Stimulated activated CD8-positive, alpha-beta memory T cell treated with anti-CD3 and anti-CD28 coated beads, Interleukin-12 subunit alpha, Interleukin-12 subunit beta, amount 100 ng/mL, for 24 hours (primary cell): ENCODE results near the gene SYT1.

Experiments used
- DNase-seq: peaks from one replicate; pipeline ENCODE4 v3.0.0-alpha.2; 2020; ENCODE audit errors: extremely low read depth

The SYT1 gene

GRCh38 chr12:78891646-78892353, 27.2 kb downstream of the SYT1 start:
- DNase-seq: no peak

DNA sequence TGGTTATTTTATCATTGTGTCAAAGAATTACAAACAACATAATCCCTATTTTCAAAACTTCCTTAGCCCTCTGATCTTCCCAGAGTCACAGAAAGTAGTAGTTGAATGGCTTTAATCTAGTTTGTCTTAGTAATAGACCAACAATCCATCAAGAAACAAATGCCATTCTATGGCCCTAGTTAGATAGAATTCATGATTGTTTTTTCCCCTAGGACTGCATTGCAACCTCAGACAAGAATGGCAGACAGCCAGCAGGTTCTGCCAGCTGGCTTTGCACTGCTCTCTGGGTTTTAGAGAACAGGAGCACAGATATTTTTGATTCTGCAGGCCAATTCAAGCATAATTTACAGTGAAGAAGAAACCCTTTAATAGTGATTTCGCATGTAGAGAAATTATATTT, 33.8 kb downstream of the SYT1 start:
- DNase-seq: no peak

DNA sequence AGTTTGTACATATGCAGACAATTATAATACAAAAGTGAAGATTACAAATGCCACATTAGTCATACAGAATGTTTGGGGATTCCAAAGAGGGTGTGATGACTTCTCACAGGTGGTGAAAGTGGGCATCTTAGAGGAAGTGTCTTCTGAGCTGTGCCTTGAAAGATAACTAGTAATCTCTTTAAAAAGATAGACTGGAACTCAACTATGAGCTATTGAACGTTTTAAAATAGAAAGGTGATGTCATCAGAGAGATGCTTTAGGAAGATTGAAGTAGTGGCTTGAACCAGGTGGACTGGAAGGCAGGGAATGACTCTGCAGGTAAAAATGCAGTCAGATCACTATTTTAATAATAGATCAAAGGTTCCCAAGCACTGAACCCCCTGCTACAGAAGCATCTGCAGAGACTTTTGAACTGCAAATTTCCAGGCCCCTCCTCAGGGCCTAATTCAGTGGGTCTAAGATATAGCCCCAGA, 50.3 kb downstream of the SYT1 start:
- no peak for DNase-seq

DNA sequence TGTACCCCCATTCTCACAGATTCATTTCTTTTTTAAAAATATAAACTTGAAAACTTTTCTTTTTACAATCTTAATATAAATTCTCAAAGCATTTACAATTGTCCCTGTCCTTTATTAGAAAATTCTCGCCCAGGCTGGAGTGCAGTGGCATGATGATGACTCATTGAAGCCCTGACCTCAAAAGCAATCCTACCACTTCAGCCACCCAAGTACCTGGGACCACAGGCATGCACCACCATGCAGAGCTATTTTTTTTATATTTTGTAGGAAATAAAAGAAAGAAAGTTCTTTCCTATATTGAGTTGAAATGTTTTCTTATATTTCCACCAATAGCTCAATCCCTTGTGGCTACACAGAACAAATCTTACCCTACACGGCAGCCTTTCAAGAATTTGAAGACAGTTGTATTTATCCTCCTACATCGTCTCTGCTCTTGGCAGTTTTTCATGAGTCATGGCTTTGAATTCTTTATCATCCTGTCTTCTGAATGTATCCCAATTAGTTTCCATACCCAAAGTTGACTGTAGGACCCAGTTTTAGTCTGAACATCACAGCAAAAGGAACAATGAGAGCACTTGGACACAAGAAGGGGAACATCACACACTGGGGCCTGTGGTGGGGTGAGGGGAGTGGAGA, 52.4 kb downstream of the SYT1 start:
- no peak for DNase-seq

DNA sequence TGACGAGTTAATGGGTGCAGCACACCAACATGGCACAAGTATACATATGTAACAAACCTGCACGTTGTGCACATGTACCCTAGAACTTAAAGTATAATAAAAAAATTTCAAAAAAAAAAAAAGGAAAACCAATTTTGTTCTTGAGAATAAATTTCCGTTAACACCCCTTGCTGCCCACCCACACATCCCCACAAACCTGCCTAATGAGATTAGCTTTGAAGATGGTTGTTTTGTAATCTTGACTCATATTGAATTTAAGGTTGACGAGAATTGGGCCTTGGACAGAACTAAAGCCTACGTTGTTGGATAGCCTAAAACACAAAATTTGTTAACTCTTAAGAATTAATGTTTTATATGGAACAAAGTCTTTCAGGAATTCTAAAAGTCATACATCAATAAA, 52.9 kb downstream of the SYT1 start:
- no peak for DNase-seq

DNA sequence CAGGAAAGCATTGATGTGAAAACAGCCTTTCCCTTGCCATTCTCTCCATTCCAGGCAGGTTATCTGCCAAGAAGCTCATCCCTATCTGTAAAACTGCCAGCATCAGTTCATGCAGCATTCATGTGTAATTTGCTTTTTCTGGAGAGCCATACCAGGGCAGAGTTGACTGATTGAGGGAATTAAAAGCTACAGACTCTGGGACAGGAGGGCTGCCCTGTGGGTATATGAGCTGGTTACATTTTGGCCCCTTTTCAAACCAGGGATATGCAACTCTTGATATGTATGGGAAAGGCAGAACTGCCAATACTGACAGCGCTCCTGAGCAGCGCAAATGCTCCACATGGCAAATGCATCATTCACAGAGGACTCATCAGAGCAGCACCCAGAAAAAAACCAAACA, 53.7 kb downstream of the SYT1 start:
- DNase-seq: no peak

DNA sequence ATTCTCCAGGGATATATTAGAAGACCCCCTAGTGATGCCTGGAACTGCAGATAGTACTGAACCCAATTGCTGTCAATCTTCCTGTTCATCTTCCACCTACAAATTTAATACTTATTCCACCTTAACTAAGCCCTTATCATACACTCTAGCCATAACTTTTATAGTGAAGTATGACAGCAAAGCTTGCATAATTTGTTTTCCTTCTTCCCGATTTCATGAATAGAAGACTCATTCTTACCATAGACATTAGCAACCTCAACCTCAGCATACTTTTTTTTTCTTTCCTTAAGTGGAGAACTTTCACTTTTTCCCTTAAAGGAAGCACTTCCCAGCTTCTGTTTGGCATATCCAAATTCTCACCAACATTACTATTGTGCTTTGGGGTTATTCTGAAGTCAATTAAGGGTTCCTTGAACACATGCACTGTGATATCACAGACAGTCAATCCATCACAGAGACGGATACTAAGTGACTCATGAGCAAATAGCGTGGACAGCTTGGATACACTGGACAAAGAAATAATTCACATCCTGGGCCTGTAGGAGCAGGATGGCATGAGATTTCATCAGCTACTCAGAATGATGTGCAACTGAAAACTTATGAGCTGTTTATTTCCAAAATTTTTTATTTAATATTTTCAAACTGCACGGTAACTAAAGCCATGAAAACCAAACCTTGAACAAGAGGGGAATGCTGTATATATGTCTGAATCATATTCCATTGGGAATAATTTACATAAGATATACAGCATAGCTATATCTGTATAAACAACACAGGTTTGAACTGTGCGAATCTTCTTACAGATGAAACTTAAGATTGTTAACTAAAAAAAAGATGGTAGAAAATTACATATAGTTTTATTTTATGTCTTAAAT, 63.9 kb downstream of the SYT1 start:
- no peak for DNase-seq

- DNase-seq: no peak
Measured at GRCh38 chr12:78929075-78929418, 64.5 kb downstream of the SYT1 start.

GRCh38 chr12:78931466-78931990, 67.0 kb downstream of the SYT1 start:
- DNase-seq: no peak

- no peak for DNase-seq
Measured at GRCh38 chr12:78933014-78933413, 68.4 kb downstream of the SYT1 start.

- DNase-seq: no peak
Measured at GRCh38 chr12:78938341-78939084, 73.9 kb downstream of the SYT1 start.

DNA sequence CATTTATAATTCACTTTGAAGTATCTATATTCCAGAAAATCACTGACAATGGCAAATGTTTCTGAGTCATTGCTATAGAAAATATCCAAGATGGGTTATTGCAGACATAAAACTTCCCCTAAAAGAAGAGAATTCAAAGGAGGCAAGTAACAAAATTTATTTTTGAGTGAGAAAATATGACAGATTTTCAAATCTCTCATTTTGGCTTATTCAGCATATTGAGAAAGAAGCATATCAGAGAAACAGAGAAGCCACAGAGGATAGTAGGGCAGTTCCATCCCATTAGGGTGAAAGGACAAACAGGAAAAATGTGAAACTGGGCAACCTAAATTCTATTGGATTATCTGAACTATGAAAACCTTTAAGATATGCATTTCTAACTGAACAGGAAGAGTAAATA, 85.0 kb downstream of the SYT1 start:
- DNase-seq: no peak

DNA sequence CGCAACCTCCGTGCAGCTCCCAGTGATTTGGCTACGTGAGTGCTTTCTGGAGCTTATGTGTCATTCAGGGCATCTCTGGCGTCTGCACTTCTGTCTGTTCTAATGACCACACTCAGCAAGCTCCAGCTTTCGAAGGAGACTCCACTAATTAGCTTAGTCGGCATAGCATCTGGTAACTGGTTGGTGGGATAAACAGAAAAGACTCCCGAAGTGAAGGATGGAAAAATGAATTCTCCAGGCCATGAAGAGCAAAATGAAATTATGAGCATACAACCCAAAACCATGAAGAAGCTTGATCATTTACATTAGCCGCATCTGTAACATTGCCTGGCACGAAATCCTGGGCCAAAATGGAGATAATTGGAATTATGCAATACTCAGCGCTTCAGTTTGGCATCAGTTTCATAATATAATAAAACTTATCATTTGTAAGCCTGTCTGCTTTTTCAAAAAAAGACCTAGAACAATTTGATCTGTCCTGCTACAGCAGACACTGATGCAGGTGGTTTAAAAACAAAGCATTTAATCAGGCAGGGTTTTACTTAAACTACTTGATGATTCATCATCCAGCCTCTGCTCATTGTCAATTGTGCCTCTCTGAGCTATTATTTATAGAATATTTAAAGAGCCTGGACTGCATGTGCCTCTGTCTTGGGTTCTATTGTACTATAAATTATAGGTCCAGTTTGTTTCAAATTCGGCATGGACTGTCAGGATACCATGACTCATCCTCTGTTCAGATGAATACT, 87.4 kb downstream of the SYT1 start:
- DNase-seq: no peak

GRCh38 chr12:78952552-78952929, 88.0 kb downstream of the SYT1 start:
- no peak for DNase-seq

DNA sequence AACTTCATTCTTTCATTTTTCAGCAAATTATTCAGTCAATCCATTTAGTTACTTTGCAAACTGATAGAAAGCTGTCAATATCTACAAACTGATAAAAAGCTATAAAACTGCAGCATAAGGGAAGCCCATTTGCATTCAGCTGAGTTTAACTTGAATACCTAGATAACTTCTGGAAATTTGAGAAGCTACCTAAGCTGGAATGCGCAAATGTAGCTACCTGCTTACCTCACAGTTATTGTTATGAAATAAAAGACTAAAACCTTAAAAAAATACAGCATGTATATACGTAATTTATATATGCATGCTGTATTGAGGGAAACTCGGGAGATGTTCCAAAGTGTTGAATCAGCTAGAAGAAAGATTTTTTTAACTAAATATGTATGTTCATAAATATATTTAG, 94.4 kb downstream of the SYT1 start:
- no peak for DNase-seq

DNA sequence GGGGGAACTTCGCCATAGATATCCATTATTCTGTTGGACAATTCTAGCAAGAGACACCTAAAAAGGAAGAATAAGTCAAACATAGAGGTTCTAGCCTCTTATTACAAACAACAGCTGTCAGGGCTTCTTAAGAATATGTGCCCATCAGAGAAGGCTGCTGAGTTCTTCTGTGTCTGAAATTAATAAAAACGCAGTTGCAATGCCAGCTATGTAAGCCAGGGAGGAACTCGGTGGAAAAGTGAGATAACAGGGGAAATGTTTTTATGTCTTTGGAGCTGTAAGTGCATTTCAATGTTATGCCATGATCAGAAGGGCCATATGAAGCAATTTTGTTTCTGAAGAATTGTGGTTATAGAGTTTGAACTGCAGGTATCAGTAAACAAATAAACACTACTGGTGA, 95.0 kb downstream of the SYT1 start:
- no peak for DNase-seq

DNA sequence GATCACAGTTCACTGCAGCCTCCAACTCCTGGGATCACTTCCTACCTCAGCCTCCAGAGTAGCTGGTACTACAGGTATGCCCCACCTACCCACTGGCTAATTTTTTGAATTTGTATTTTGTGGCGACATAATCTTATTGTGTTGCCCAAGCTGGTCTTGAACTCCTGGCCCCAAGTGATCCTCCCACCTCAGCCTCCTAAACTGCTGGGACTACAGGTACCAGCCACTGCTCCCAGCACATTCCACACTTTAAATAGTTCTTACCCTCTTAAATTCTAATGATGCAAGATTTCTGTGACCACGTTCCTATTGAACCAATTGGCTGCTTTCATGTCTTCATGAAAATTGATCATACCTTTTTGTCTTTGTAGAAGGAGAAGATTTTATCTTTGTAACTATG, 96.6 kb downstream of the SYT1 start:
- DNase-seq: no peak

- no peak for DNase-seq
Measured at GRCh38 chr12:78963439-78964227, 99.1 kb downstream of the SYT1 start.

GRCh38 chr12:78964521-78964920, 99.9 kb downstream of the SYT1 start:
- no peak for DNase-seq

GRCh38 chr12:78966062-78966461, 101.5 kb downstream of the SYT1 start:
- no peak for DNase-seq
